Loucy (cell line): ENCODE measurements around the gene IRS1.
A peak's percentile ranks its signal among the peaks of the same experiment; 100 is the strongest.

Experiments used
- H2AFZ ChIP-seq: fragments of 200-600 bp; sonication (generic); 2 replicates; pipeline ENCODE4 v1.6.0; 2016; ENCODE audit warnings: antibody characterized with exemption, mild to moderate bottlenecking, low read length, moderate library complexity
- H3F3A ChIP-seq: fragments of 200-600 bp; 2 replicates; pipeline ENCODE4 v1.6.0; 2016; ENCODE audit warnings: antibody characterized with exemption, low read depth, mild to moderate bottlenecking
- H3K27me3 ChIP-seq: fragments of 200-600 bp; sonication (generic); 2 replicates; pipeline ENCODE4 v1.6.1; 2014; ENCODE audit warnings: low read length, mild to moderate bottlenecking; ENCODE audit not compliant: insufficient read depth, poor library complexity, severe bottlenecking
- H3K36me3 ChIP-seq: fragments of 200-600 bp; sonication (generic); 2 replicates; pipeline ENCODE4 v1.6.1; 2016; ENCODE audit warnings: low read length; ENCODE audit not compliant: insufficient read depth
- H3K4me1 ChIP-seq: fragments of 200-600 bp; sonication (generic); 2 replicates; pipeline ENCODE4 v1.5.1; 2014; ENCODE audit warnings: low read length, mild to moderate bottlenecking; ENCODE audit not compliant: insufficient read depth, poor library complexity, severe bottlenecking
- H3K4me2 ChIP-seq: fragments of 200-600 bp; sonication (generic); 2 replicates; pipeline ENCODE4 v1.6.0; 2014; ENCODE audit warnings: antibody characterized with exemption, low read length, low read depth, mild to moderate bottlenecking; ENCODE audit not compliant: poor library complexity, severe bottlenecking
- H3K4me3 ChIP-seq: fragments of 200-600 bp; sonication (generic); 2 replicates; pipeline ENCODE4 v1.5.1; 2014; ENCODE audit warnings: low read length, mild to moderate bottlenecking, mixed read lengths; ENCODE audit not compliant: poor library complexity, severe bottlenecking
- H3K79me2 ChIP-seq: fragments of 200-600 bp; sonication (generic); 2 replicates; pipeline ENCODE4 v1.6.1; 2014; ENCODE audit warnings: low read length; ENCODE audit not compliant: insufficient read depth
- H3K9ac ChIP-seq: fragments of 200-600 bp; sonication (generic); 2 replicates; pipeline ENCODE4 v1.6.0; 2014; ENCODE audit warnings: mild to moderate bottlenecking, low read depth, low read length, moderate library complexity; ENCODE audit not compliant: poor library complexity, severe bottlenecking
- H3K9me2 ChIP-seq: fragments of 200-600 bp; sonication (generic); replicated peaks from 2 replicates; pipeline ENCODE4 v1.6.1; 2016; ENCODE audit warnings: low read depth, low read length, mixed read lengths
- H3K9me3 ChIP-seq: fragments of 200-600 bp; sonication (generic); 2 replicates; pipeline ENCODE4 v1.6.1; 2014; ENCODE audit warnings: mild to moderate bottlenecking, antibody characterized with exemption, low read length, low read depth; ENCODE audit not compliant: insufficient read depth
- H4K20me1 ChIP-seq: fragments of 200-600 bp; sonication (generic); 2 replicates; pipeline ENCODE4 v1.6.0; 2014; ENCODE audit warnings: antibody characterized with exemption, low read length, mild to moderate bottlenecking; ENCODE audit not compliant: insufficient read depth, poor library complexity, severe bottlenecking
- EZH2phosphoT487 ChIP-seq: fragments of 200-600 bp; IDR thresholded peaks from 2 replicates; pipeline ENCODE4 v1.6.1; 2018; ENCODE audit warnings: antibody characterized with exemption, mild to moderate bottlenecking, moderate library complexity, borderline replicate concordance
- TF ChIP-seq, protein P1 (sequence below): fragments of 200-600 bp; sonication (generic); conservative IDR thresholded peaks from 2 replicates; pipeline ENCODE4 v1.5.1; 2014; ENCODE audit warnings: mild to moderate bottlenecking, antibody characterized with exemption, low read length

IRS1 gene

DNA sequence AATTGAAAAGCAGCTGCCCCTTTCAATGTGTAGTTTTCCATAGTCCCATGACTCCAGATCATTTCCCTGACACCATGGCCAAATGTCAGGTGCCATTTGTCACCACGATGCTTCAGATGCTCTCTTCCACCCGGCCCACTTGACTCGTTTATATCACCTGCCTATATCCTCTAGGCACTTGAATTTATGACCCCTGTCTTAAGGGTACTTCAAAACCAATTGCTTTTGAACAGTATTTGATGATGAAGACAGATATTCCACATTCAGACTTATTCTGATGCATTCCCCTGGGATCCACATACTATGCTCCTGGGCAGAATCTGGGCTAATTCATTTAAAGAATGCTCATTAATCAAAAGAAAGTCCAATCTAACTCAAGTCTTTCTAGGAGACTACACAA is 19.3 kb upstream of the IRS1 start:
- H3K9me3 ChIP-seq: no peaks in the 10 kb centered on the region
- H3K27me3 ChIP-seq: no peaks in the 10 kb centered on the region
- H3K79me2 ChIP-seq: no peaks in the 10 kb centered on the region
- H3F3A ChIP-seq: no peaks in the 10 kb centered on the region
- no peak overlapping the region for H3K9ac ChIP-seq
- H3K4me3 ChIP-seq: no peak overlapping the region
- no peaks in the 10 kb centered on the region for H3K36me3 ChIP-seq
- no peak overlapping the region for H2AFZ ChIP-seq
- no peaks in the 10 kb centered on the region for H3K4me1 ChIP-seq
- H3K9me2 ChIP-seq: no peaks in the 10 kb centered on the region
- H4K20me1 ChIP-seq: no peaks in the 10 kb centered on the region
- H3K4me2 ChIP-seq: no peak overlapping the region
- TF ChIP-seq, protein P1, sequence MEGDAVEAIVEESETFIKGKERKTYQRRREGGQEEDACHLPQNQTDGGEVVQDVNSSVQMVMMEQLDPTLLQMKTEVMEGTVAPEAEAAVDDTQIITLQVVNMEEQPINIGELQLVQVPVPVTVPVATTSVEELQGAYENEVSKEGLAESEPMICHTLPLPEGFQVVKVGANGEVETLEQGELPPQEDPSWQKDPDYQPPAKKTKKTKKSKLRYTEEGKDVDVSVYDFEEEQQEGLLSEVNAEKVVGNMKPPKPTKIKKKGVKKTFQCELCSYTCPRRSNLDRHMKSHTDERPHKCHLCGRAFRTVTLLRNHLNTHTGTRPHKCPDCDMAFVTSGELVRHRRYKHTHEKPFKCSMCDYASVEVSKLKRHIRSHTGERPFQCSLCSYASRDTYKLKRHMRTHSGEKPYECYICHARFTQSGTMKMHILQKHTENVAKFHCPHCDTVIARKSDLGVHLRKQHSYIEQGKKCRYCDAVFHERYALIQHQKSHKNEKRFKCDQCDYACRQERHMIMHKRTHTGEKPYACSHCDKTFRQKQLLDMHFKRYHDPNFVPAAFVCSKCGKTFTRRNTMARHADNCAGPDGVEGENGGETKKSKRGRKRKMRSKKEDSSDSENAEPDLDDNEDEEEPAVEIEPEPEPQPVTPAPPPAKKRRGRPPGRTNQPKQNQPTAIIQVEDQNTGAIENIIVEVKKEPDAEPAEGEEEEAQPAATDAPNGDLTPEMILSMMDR: no peak
- no peak for TF ChIP-seq EZH2phosphoT487

DNA sequence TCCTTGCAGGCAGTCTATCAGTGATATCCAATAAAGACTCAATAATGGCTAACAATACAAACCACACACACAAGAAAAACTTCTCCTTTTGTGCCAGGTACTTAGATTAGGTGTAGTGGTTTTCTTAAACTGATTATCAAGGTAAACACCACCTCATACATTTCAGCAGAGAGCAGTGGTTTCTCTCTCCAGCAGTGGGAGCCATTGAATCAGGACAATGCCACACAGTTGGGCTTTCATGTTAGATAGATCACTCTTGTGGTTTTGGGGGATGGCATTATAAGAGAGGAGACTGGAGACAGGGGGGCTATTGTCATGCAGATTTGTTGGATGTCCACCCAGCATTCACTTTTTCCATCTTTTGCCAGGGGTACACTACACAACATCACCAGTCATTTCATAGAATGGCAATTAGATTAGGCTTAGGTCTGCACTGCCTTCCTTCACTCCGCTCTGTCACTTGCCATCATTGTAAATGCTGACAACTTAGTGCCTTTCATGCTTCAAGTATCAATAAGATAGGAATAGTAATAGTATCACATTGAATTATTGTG is 13.6 kb upstream of the IRS1 start:
- no peak overlapping the region for H3K9ac ChIP-seq
- H3K4me2 ChIP-seq: no peak overlapping the region
- H3K36me3 ChIP-seq: no peaks in the 10 kb centered on the region
- H3K4me3 ChIP-seq: no peak overlapping the region
- TF ChIP-seq EZH2phosphoT487: no peak
- TF ChIP-seq, protein P1: peak; percentile 71
- H2AFZ ChIP-seq: no peak overlapping the region
- H3K4me1 ChIP-seq: no peaks in the 10 kb centered on the region
- no peaks in the 10 kb centered on the region for H4K20me1 ChIP-seq
- no peaks in the 10 kb centered on the region for H3K9me3 ChIP-seq
- H3F3A ChIP-seq: no peaks in the 10 kb centered on the region
- no peaks in the 10 kb centered on the region for H3K9me2 ChIP-seq
- H3K79me2 ChIP-seq: no peaks in the 10 kb centered on the region
- H3K27me3 ChIP-seq: no peaks in the 10 kb centered on the region

DNA sequence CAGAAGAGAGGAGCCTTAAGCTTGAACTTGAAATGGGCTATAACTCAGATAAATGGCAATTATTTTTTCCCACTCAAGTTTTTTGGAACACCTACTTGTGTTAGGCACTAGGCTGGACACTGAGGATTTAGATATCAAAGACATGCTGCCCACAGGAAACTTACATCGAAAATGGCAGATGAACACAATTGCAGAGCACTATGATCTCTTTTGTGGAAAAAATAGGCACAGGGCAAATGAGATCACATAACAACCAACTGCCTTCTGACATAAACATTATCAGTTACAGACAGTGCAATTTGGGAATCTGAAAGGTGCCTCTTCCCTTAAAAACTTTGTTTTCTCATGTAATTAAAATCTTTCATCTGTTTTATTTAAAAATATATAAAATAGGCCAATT is 3.8 kb upstream of the IRS1 start:
- no peaks in the 10 kb centered on the region for H4K20me1 ChIP-seq
- no peaks in the 10 kb centered on the region for H3F3A ChIP-seq
- H3K79me2 ChIP-seq: no peaks in the 10 kb centered on the region
- H3K9ac ChIP-seq: no peak overlapping the region
- H3K9me2 ChIP-seq: no peaks in the 10 kb centered on the region
- peaks cover 22% of the 10 kb centered on the region for H3K4me1 ChIP-seq
- H3K4me3 ChIP-seq: no peak overlapping the region
- H3K36me3 ChIP-seq: no peaks in the 10 kb centered on the region
- H3K9me3 ChIP-seq: no peaks in the 10 kb centered on the region
- H2AFZ ChIP-seq: no peak overlapping the region
- TF ChIP-seq, protein P1: no peak
- no peak for TF ChIP-seq EZH2phosphoT487
- no peaks in the 10 kb centered on the region for H3K27me3 ChIP-seq
- no peak overlapping the region for H3K4me2 ChIP-seq
